ENCODE results near the gene PABPN1.

- no peak for TF ChIP-seq CTCF (IDR thresholded peaks at IDR 0.05)
- TF ChIP-seq POLR2A (IDR thresholded peaks at IDR 0.05), result no peak
- TF ChIP-seq POLR2AphosphoS5 (IDR thresholded peaks at IDR 0.05), result no peak
Measured at GRCh38 chr14:23316300-23316699, 5.0 kb upstream of the PABPN1 start.

Data from breast epithelium (tissue), 3 donors.